Superior temporal gyrus (tissue), 1 donor: Measurements from ENCODE around the gene MCTP2.

Source experiments
- DNase-seq: peaks from one replicate; pipeline ENCODE4 v3.0.0-alpha.2; 2016; ENCODE audit errors: extremely low spot score

MCTP2 gene

GRCh38 chr15:94387849-94388441 lies 156.6 kb downstream of the MCTP2 start:
- no peak for DNase-seq

GRCh38 chr15:94395640-94396039 lies 164.3 kb downstream of the MCTP2 start:
- no peak for DNase-seq

- no peak for DNase-seq
These were observed 166.0 kb downstream of the MCTP2 start for GRCh38 chr15:94397337-94397736.

GRCh38 chr15:94398001-94398400 lies 166.6 kb downstream of the MCTP2 start:
- DNase-seq = no peak

- no peak for DNase-seq
These were observed 169.4 kb downstream of the MCTP2 start for GRCh38 chr15:94400526-94401298.

GRCh38 chr15:94403331-94403730 lies 172.0 kb downstream of the MCTP2 start:
- no peak for DNase-seq

GRCh38 chr15:94404733-94405283 lies 173.4 kb downstream of the MCTP2 start:
- DNase-seq = no peak

- DNase-seq = no peak
These were observed 179.9 kb downstream of the MCTP2 start for GRCh38 chr15:94411285-94411684.

GRCh38 chr15:94411846-94412245 lies 180.5 kb downstream of the MCTP2 start:
- no peak for DNase-seq

- DNase-seq = peak; percentile 49
These were observed 181.8 kb downstream of the MCTP2 start for GRCh38 chr15:94412979-94413746.

- DNase-seq = no peak
These were observed 183.6 kb downstream of the MCTP2 start for GRCh38 chr15:94414916-94415315.

- no peak for DNase-seq
These were observed 184.9 kb downstream of the MCTP2 start for GRCh38 chr15:94416267-94416666.

- no peak for DNase-seq
These were observed 185.5 kb downstream of the MCTP2 start for GRCh38 chr15:94416820-94417219.

GRCh38 chr15:94417501-94418293 lies 186.3 kb downstream of the MCTP2 start:
- no peak for DNase-seq

GRCh38 chr15:94421706-94422105 lies 190.3 kb downstream of the MCTP2 start:
- DNase-seq = no peak

- no peak for DNase-seq
These were observed 200.9 kb downstream of the MCTP2 start for GRCh38 chr15:94432279-94432678.

GRCh38 chr15:94439158-94439557 lies 207.8 kb downstream of the MCTP2 start:
- DNase-seq = no peak

- no peak for DNase-seq
These were observed 210.4 kb downstream of the MCTP2 start for GRCh38 chr15:94441760-94442159.

GRCh38 chr15:94442480-94442879 lies 211.1 kb downstream of the MCTP2 start:
- DNase-seq = no peak

GRCh38 chr15:94443186-94443585 lies 211.8 kb downstream of the MCTP2 start:
- no peak for DNase-seq

- no peak for DNase-seq
These were observed 214.3 kb downstream of the MCTP2 start for GRCh38 chr15:94445566-94446160.
